HCT116 (cell line): ENCODE results near the gene TLL2. TPM values are rescaled to one million over a fixed set of nuclear protein-coding genes. Genes with fewer than 3 reads are reported as not detected.

ENCODE experiments used
- ATAC-seq: fragments of 200-7000 bp; cut with Tn5 transposase; 2 replicates; pipeline ENCODE4 v1.9.1; 2020; ENCODE audit warnings: mild to moderate bottlenecking, moderate library complexity
- BruUV-seq: library from RNA; stranded (reverse); fragments of 400-500 nt; replicated peaks from 2 replicates; lab custom pipeline; 2021; lab: Mats Ljungman, UMichigan
- CTCF ChIA-PET: fragments of 300-600 bp; sonication (Branson Sonifier 250); formaldehyde crosslinking; loops from one replicate; lab custom pipeline; 2021; ENCODE audit warnings: antibody characterized with exemption; lab: Charles Lee
- POLR2A ChIA-PET: fragments of 300-600, 350-600 bp; sonication (Branson Sonifier 250); formaldehyde crosslinking; loops from one replicate; lab custom pipeline; 2021; ENCODE audit warnings: antibody characterized with exemption; lab: Charles Lee
- RAD21 ChIA-PET, 2 experiments: fragments of 300-600 bp; sonication (Branson Sonifier 250); formaldehyde crosslinking; loops; one replicate each; lab custom pipeline; 2023; ENCODE audit warnings: low total read pairs in 2 of 2; ENCODE audit not compliant: uncharacterized antibody in 2 of 2, unreplicated experiment in 2 of 2, low non-redundant PET in 1 of 2; lab: Charles Lee
- DNase-seq: peaks from one replicate; pipeline ENCODE4 v3.0.0-alpha.2; 2010; ENCODE audit warnings: low read depth, low spot score
- H2AFZ ChIP-seq: fragments of 200-600 bp; shearing (Covaris generic), sonication (generic); 2 replicates; pipeline ENCODE4 v1.6.1; 2017; ENCODE audit warnings: low read depth, mixed run types, mixed read lengths, antibody characterized with exemption, low read length; ENCODE audit not compliant: poor library complexity, severe bottlenecking
- H3K27ac ChIP-seq: 2 replicates; pipeline ENCODE4 v1.5.1; 2012; ENCODE audit warnings: low read depth, low read length
- H3K27me3 ChIP-seq: fragments of 200-600 bp; sonication (generic); 2 replicates; pipeline ENCODE4 v1.6.1; 2016; ENCODE audit warnings: mixed run types, low read length, mixed read lengths; ENCODE audit not compliant: insufficient read depth
- H3K36me3 ChIP-seq, 2 experiments: fragments of 200-500 bp in 1 of 2; fragments of 200-600 bp in 1 of 2; sonication (Bioruptor generic) in 1 of 2; sonication (generic) in 1 of 2; 2 replicates each; pipeline versions ENCODE4 v1.5.1 to v1.6.1; 2014 to 2016; ENCODE audit warnings: low read length in 2 of 2, inconsistent platforms in 1 of 2, mixed read lengths in 1 of 2, mixed run types in 1 of 2; ENCODE audit not compliant: insufficient read depth in 2 of 2, control insufficient read depth in 1 of 2
- H3K4me1 ChIP-seq, 2 experiments: fragments of 200-600 bp in 1 of 2; sonication (generic) in 1 of 2; 2 replicates each; pipeline versions ENCODE4 v1.5.1 to v1.6.1; 2012 to 2017; ENCODE audit warnings: low read length in 2 of 2, inconsistent platforms in 1 of 2, mild to moderate bottlenecking in 1 of 2, mixed read lengths in 1 of 2, mixed run types in 1 of 2, moderate library complexity in 1 of 2; ENCODE audit not compliant: insufficient read depth in 2 of 2, control insufficient read depth in 1 of 2
- H3K4me2 ChIP-seq: fragments of 200-600 bp; sonication (generic); 2 replicates; pipeline ENCODE4 v1.6.1; 2017; ENCODE audit warnings: mixed run types, low read length, mixed read lengths
- H3K4me3 ChIP-seq, 2 experiments: fragments of 200-600 bp in 1 of 2; sonication (generic) in 1 of 2; replicated peaks in 1 of 2; 2 replicates each; pipeline ENCODE4 v1.5.1; 2011 to 2016; ENCODE audit warnings: low read length in 2 of 2, control low read depth in 1 of 2, low read depth in 1 of 2, mild to moderate bottlenecking in 1 of 2, mixed read lengths in 1 of 2, mixed run types in 1 of 2
- H3K79me2 ChIP-seq: fragments of 200-600 bp; sonication (generic); 2 replicates; pipeline ENCODE4 v1.6.1; 2017; ENCODE audit warnings: mild to moderate bottlenecking, mixed run types, low read length, moderate library complexity, mixed read lengths; ENCODE audit not compliant: insufficient read depth
- H3K9ac ChIP-seq: fragments of 200-600 bp; sonication (generic); 2 replicates; pipeline ENCODE4 v1.6.1; 2016; ENCODE audit warnings: low read length, mixed read lengths
- H3K9me2 ChIP-seq: fragments of 200-600 bp; sonication (generic), shearing (Covaris generic); 2 replicates; pipeline ENCODE4 v1.6.1; 2017; ENCODE audit warnings: mixed run types, mild to moderate bottlenecking, moderate library complexity; ENCODE audit not compliant: insufficient read depth
- H3K9me3 ChIP-seq, 2 experiments: fragments of 200-500 bp in 1 of 2; fragments of 200-600 bp in 1 of 2; sonication (Bioruptor generic) in 1 of 2; sonication (generic) in 1 of 2; 2 replicates each; pipeline ENCODE4 v1.6.1; 2014 to 2017; ENCODE audit warnings: low read length in 2 of 2, mixed read lengths in 2 of 2, inconsistent platforms in 1 of 2, low read depth in 1 of 2, mild to moderate bottlenecking in 1 of 2, mixed run types in 1 of 2, moderate library complexity in 1 of 2; ENCODE audit not compliant: control insufficient read depth in 1 of 2, insufficient read depth in 1 of 2
- H4K20me1 ChIP-seq: fragments of 200-600 bp; sonication (generic), shearing (Covaris generic); 2 replicates; pipeline ENCODE4 v1.6.1; 2017; ENCODE audit warnings: mixed run types, mild to moderate bottlenecking, moderate library complexity; ENCODE audit not compliant: insufficient read depth
- ATF3 ChIP-seq: IDR thresholded peaks from 2 replicates; pipeline ENCODE4 v1.6.1; 2012
- CEBPB ChIP-seq: IDR thresholded peaks from 2 replicates; pipeline ENCODE4 v1.6.1; 2012; ENCODE audit warnings: low read depth
- ELF1 ChIP-seq: IDR thresholded peaks from 2 replicates; pipeline ENCODE4 v1.6.1; 2012; ENCODE audit warnings: low read depth, borderline replicate concordance
- EZH2 ChIP-seq: fragments of 200-600 bp; sonication (generic); IDR thresholded peaks from 2 replicates; pipeline ENCODE4 v1.6.1; 2017; ENCODE audit warnings: antibody characterized with exemption, mixed run types
- FOSL1 ChIP-seq: IDR thresholded peaks from 2 replicates; pipeline ENCODE4 v1.6.1; 2012; ENCODE audit warnings: low read depth
- JUND ChIP-seq: IDR thresholded peaks from 2 replicates; pipeline ENCODE4 v1.6.1; 2012
- MAX ChIP-seq: IDR thresholded peaks from 2 replicates; pipeline ENCODE4 v1.6.1; 2012
- POLR2A ChIP-seq: IDR thresholded peaks from 2 replicates; pipeline ENCODE4 v1.7.0; 2011; ENCODE audit warnings: borderline replicate concordance; ENCODE audit not compliant: insufficient read depth, insufficient read length; ENCODE audit errors: extremely low read depth
- POLR2AphosphoS5 ChIP-seq: IDR thresholded peaks from 2 replicates; pipeline ENCODE4 v1.6.1; 2011; ENCODE audit warnings: mild to moderate bottlenecking, low read depth, low read length, moderate library complexity
- REST ChIP-seq: IDR thresholded peaks from 2 replicates; pipeline ENCODE4 v1.6.1; 2012; ENCODE audit warnings: low read depth
- SP1 ChIP-seq: IDR thresholded peaks from 2 replicates; pipeline ENCODE4 v1.6.1; 2012; ENCODE audit warnings: low read depth
- SRF ChIP-seq: IDR thresholded peaks from 2 replicates; pipeline ENCODE4 v1.6.1; 2012; ENCODE audit warnings: low read depth
- TCF7L2 ChIP-seq: IDR thresholded peaks from 2 replicates; pipeline ENCODE4 v1.7.0; 2011; ENCODE audit warnings: borderline replicate concordance, inconsistent platforms; ENCODE audit not compliant: insufficient read depth, insufficient read length; ENCODE audit errors: extremely low read depth
- ZFX ChIP-seq: fragments of 450-650 bp; IDR thresholded peaks from 2 replicates; pipeline ENCODE4 v1.6.1; 2017
- intact Hi-C: fragments of 100-400 bp; cut with micrococcal nuclease; formaldehyde crosslinking; loops from 2 replicates; pipeline ENCODE4 v1.10.0; 2022
- total RNA-seq: library from RNA; stranded (reverse); gene quantifications from one replicate; pipeline ENCODE4 v1.2.1, GENCODE V29; 2021; ENCODE audit not compliant: unreplicated experiment
- TF ChIP-seq, protein P1 (sequence below): IDR thresholded peaks from 2 replicates; pipeline ENCODE4 v1.6.1; 2011; ENCODE audit warnings: mild to moderate bottlenecking, low read length, moderate library complexity; ENCODE audit not compliant: insufficient replicate concordance; ENCODE audit errors: extremely low read depth

TLL2 gene
- total RNA-seq, 1 experiment from 2014 or later: 1.3 TPM

GRCh38 chr10:96452494-96453153 is 61.1 kb downstream of the TLL2 start:
- H3K9ac ChIP-seq: no peak overlapping the region
- H3K4me2 ChIP-seq: no peak overlapping the region
- ChIA-PET RAD21 (no interaction called here), CTCF (no interaction called here), POLR2A (no interaction called here)
- BruUV-seq: no TSS peak
- H3K36me3 ChIP-seq: no peaks in the 10 kb centered on the region
- H3K9me2 ChIP-seq: no peaks in the 10 kb centered on the region; the same call in 1 of the 2 replicates
- H3K79me2 ChIP-seq: no peaks in the 10 kb centered on the region
- H3K27ac ChIP-seq: no peak overlapping the region
- H3K4me1 ChIP-seq: no peaks in the 10 kb centered on the region
- H3K9me3 ChIP-seq: no peaks in the 10 kb centered on the region
- no peaks in the 10 kb centered on the region for H4K20me1 ChIP-seq
- no peak overlapping the region for H3K4me3 ChIP-seq
- H2AFZ ChIP-seq: no peak overlapping the region
- TF ChIP-seq REST: no peak
- TF ChIP-seq EZH2: no peak
- TF ChIP-seq POLR2A: no peak
- no peak for TF ChIP-seq ZFX
- no peak for TF ChIP-seq SRF
- TF ChIP-seq JUND: no peak
- TF ChIP-seq MAX: no peak
- TF ChIP-seq ELF1: no peak
- no peak for TF ChIP-seq FOSL1
- TF ChIP-seq, protein P1, sequence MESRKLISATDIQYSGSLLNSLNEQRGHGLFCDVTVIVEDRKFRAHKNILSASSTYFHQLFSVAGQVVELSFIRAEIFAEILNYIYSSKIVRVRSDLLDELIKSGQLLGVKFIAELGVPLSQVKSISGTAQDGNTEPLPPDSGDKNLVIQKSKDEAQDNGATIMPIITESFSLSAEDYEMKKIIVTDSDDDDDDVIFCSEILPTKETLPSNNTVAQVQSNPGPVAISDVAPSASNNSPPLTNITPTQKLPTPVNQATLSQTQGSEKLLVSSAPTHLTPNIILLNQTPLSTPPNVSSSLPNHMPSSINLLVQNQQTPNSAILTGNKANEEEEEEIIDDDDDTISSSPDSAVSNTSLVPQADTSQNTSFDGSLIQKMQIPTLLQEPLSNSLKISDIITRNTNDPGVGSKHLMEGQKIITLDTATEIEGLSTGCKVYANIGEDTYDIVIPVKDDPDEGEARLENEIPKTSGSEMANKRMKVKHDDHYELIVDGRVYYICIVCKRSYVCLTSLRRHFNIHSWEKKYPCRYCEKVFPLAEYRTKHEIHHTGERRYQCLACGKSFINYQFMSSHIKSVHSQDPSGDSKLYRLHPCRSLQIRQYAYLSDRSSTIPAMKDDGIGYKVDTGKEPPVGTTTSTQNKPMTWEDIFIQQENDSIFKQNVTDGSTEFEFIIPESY: no peak
- no peak for TF ChIP-seq SP1
- no peak for TF ChIP-seq POLR2AphosphoS5
- TF ChIP-seq TCF7L2: no peak
- no peak for TF ChIP-seq CEBPB
- TF ChIP-seq ATF3: no peak
- intact Hi-C loops: no loop called here
- DNase-seq: no peak
- no peak for ATAC-seq
- H3K27me3 ChIP-seq: no peaks in the 10 kb centered on the region
